ENCODE results near the gene RAB29.
"Not testable (repeated sequence)": the region's sequence is repeated elsewhere in the genome, so short reads cannot be mapped to it uniquely, and the experiment has no call there.

Gene RAB29, protein sequence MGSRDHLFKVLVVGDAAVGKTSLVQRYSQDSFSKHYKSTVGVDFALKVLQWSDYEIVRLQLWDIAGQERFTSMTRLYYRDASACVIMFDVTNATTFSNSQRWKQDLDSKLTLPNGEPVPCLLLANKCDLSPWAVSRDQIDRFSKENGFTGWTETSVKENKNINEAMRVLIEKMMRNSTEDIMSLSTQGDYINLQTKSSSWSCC

DNA sequence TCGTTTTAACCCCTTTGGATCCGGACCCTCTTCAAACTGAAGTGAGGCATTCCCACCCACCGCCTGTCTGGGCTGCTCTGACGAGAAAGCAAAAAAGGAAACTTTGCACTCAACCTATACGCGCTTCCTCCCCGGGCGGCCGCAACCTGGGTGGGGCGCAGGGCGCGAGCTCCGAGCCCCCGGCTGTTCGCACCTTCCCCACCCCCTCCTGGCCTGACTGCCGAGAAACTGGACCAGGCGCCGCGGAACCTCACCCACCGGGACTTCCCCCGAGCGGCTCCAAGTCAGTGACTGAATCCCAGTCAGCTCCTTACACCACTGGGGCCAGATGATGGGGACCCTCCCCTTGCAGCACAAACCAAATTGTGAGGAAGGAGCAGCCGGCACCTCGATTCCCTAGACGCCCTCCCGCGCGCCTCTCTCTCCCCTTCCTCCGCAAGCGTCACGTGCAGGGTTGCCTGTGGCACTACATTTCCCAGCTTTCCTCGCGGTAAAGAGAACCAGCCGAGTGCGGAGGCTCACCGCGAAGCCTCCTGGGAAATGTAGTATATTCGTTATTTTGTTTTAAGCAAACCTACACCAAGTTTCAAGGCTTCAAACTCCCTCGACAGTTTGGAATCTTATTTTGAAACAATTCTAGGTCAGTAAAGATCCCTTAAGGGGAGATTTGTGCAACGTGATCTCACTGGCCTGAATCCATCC lies at the start of gene RAB29:
Gene RAB29 (minus strand): TSS at position 468 of the 702 bp plus-strand sequence. CDS start 526 bp downstream, outside the sequence.
- DNase-seq, result peak; percentile 30

DNA sequence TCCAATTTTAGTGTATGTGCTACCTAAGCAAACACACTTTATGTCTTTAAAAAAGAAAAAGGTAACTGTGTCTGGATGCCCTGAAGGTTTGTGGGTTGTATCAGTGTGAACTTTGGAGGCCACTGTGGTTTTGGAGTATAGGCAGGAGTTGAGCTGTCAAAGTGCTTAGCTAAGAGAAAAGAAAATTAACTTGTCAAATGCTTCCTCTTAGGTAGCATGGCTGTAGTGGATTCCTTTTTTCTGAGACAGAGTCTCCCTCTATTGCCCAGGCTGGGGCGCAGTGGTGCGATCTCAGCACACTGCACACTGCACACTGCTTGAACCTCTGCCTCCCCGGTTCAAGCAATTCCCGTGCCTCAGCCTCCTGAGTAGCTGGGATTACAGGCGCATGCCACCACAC lies 48.9 kb upstream of the RAB29 start:
- no peak for DNase-seq

DNA sequence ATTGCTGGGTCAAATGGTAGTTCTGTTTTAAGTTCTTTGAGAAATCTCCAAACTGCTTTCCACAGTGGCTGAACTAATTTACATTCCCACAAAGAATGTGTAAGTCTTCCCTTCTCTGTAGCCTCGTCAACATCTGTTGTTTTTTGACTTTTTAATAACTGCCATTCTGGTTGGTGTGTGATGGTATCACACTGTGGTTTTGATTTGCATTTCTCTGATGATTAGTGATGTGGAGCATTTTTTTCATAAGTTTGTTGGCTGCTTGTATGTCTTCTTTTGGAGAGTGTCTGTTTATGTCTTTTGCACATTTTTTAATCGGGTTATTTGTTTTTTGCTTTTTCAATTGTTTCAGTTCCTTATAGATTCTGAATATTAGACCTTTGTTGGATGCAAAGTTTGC lies 48.0 kb upstream of the RAB29 start:
- not testable (repeated sequence) for DNase-seq

DNA sequence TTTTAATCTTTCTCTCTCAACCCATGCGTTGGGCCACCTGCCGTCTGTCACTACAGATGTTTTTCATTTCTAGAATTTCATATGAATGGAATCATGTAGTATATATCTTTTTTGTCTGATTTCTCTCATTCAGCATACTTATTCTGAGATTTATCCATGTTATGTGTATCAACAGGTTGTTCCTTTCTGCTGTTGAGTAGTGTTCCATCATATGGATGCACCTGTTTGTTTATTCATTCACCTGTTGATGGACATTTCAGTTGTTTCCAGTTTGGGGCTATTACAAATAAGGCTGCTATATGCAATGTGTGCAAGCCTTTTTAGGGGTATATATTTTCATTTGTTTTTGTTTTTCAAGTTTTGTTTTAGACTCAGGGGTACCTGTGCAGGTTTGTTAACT lies 47.1 kb upstream of the RAB29 start:
- no peak for DNase-seq

DNA sequence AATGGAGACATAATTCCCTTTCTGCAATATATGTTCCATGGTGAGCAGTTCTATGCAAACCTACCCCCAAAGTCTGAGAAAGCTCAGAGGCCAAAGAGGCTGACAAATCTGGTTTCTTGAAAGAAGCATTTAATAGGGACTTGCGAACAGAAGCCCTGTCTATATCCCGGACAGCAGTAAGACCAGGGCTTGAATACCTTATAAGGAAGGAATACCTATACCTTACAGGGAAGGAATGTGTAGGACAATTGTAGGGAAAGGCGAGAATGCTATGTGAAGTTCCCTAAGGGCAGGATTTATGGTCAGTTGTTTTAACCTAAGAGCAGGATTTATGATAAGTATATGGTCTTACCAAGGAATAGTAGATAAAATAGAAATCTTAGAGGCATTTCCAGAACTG lies 42.7 kb upstream of the RAB29 start:
- no peak for DNase-seq

DNA sequence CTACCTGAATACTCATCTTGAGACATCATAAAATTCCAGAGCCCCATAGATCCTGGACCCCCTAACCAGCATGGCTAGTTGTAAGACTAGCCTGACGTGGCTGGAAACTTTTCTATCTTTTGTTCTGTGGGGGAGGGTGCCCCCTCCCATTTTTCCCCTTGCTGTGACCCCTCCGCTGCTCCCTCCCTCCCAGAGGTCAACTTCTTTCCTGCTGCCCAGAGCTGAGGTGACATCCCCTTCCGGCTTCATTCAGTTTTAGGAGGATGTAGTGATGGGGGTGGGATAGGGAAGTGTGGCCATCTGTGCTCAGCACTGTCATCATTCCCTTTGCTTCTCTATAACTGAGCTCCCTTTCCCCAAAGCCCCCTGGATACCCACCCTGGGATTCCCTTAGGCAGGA lies 42.1 kb upstream of the RAB29 start:
- DNase-seq, result no peak

DNA sequence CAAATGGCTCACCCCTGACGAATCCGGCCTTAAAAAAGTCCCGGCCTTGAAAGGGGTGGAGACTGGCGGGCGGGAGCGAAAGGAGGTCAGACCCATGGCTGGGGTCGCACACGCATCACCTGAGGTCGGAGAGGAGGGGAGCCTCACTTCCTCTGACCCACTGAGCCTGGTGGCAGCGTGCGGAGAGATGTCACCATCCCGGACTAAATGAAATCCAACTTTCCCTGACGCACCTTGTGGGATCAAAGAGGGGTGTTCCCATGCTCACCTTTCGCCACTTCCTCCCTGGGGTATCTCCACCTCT lies 38.4 kb upstream of the RAB29 start:
- DNase-seq, result no peak

DNA sequence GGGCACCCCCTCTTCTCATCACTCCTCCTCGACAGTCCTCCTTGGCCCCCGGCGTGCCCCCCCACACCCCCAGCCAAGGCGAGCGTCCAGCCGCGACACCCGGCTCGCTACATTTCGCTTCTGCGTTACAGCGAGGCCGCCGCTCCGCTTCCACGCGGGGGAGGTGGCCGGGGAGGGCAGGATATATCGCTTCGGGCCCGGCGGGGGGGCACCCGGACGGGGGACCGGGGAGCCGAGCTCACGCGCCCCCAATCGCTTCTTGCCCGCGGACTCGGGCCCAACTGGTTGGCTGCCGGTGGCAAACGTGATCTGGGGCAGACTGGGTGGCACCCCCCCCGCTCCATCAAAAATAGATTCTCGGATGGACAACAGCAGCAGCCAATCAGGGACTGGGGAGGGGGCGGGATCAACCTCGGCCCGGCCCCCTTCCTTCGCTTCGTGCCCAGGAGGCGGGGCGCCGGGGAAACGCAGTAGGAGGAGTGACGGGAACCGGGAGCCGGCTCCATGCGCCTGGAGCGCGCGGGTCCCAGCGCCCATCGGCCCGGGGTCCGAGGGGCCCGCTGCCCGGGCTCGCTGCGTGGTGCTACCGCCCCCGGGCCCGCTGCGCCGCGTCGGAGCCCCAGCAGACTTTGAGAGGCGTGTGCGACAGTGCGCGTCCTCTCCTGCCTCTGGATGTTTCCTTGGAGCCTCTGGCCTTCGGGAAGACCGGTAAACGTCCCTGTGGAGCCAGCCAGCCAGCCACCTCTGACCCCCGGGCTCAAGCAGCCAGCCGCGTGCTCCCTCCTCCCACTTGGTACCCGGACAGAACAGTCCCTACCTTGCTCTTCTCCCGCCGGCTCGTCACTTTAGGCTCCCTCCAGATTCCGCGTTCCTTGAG lies 37.8 kb upstream of the RAB29 start, which contains the start of gene SLC41A1:
Gene SLC41A1 (minus strand): TSS at position 321 of the 877 bp plus-strand sequence. CDS start 2,757 bp downstream, outside the sequence.
- peak; percentile 57 for DNase-seq

DNA sequence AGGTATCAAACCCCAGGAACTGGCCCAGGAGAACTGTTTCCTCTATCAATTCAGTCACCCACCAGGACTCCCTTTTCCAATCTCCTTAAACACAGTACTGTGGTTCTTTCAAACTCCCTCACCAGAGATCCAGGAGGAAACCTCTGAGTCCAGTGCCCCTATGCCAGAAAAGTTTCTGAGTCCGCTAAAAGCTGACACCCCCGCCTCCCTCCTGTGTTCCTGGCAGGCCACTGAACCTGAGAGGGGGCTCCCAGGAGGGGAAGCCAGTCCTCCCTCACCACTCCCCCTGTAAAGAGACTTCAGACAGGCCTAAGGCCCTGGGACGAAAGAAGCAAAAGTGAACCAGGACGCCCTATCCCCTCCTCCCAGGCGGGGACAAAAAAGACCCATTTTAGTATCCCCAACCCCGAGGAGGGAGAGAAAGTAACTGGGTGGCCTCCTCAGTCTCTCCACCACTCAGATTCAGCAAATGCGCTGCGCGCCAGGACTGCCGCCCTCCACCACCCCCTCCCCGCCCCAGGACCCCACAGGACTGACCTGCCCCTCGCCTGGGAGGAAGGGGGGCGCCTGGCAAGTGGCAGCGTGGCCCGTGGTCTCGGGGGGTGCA lies 37.1 kb upstream of the RAB29 start:
- DNase-seq, result no peak

DNA sequence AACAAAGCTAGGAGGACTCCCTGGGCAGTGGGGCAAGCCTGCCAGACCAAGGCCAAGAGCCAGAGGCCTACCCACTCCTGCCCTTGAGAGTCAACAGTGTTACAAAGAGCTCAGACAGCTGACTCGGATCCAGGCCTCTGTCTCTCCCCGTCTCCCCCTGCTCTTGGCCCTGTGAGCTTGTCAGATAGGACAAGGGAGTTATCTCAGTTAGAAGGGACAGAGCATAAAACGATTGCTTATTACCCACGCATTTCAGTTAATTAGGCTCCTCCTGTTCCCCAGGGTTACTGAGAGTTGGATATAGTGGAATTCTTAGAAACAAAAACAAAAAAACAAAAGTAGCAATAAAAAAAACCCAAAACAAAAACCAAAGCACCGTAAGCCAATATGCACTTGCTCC lies 36.4 kb upstream of the RAB29 start:
- DNase-seq, result peak; percentile 0

DNA sequence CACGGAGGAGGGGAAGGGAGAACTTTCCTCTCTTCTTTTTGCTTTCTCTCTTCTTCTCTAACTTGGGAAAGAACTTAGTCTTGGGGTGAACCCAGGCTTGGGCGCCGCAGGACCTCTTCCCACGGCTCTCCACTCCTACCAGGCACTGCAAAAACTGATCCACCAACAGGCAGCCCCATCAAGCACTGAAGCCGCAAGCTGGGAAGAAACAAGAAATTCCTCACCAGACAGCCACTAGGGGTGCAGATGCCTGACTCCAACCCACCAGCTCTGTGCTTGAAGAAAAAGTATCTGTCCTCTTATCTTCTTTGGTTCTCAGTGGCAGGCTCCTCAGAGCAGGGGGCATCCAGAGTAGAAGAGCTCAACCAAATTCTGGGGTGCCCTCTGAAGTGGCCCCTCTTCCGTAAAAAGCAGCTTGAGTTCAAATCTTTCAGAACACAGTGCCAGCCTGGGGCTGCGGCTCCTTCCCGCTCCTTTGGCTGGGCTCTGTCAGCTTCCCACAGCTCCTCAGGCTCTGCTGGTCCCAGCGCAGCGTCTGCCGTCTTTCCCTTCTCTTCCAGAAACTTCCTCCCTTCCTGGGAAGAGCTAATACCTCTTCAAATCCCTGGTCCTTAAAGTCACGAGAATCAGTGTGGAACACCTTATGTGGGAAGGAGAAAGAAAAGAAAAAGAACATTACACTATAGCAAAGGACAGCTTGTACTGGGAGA lies 35.3 kb upstream of the RAB29 start:
- no peak for DNase-seq

DNA sequence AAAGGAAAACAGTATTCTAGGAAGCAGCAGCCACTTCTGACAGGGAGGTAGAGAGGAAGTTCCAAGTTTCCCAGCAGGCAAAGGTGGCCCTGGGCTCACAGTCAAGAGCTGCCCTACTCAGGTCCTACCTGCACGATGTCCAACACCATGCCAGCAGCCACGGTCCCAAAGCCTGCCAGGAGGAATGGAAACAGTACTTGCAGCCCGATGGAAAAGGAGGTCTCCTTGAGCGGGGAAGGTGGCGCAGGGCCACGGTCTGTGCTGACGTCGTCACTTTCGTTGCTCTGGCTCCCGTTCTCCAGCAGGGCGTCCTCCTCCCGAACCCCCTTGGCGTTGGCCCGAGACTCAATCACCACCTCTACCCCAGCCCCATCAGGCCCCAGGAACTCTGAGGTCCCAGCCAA lies 34.7 kb upstream of the RAB29 start:
- DNase-seq, result no peak

DNA sequence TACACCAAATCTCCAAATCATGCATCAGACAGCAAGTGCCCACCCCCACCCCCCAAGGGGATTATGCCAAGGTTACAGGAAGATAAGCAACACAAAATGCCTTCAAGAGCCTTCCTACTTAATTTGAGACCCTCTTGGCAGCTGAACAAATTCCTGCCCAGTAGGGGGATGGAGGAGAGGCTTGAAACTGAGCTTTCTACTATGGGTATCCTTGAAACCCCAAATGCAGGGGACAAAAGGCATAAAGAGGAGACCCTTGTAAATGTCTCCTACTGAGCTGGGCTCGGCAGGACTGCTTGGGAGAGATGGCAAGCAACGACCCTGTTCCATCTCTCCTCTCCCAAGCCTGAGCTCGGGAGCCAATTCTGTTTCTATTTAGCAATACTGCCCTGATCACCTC lies 34.2 kb upstream of the RAB29 start:
- no peak for DNase-seq

DNA sequence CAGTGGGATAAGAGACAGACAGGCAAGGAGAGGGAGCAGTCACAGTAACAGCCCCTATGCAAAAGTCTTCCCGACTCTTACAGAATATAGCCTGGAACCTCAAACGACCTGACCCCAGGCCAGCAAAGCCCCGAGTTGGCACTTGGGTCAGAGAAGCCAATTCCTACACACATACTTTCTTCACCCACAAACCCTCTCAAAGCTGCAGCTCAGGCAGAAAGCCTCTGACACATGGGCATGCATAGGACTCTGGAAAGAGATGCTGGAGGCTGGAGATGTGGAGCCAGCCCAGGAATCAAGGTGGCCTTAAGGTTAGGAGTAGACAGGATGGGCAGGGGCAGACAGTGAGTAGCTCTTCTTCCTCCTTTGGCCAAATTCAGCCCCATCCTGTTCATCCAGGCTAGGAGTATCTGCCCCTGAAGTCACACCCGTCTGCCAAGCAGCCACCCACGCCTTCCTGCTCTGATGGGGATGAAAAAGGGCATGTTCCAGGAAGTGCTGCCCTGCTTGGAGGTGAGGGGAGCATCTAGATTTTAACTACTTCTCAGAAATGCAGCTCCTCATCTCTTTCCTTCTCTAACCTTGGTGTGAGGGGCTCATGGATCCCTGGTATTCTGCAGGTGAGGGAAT lies 29.9 kb upstream of the RAB29 start:
- no peak for DNase-seq

DNA sequence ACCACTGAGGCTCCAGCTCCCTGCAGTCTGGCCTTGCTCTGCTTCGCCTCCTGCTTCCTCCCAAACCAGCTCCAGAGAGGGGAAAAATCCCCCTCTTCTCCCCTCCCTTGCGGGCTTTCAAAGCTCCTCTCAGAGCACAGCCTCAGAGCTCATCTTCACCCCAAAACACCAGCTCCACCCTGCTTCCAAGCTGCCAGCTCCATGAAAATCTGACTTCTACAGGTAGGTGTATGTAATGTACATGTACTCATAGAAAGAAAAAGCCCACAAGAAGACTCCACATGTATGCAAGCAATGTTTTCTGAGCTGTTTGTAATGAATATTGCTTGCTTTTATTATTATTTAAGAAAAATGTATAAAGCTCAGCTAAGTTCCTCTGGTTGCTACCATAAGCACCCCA lies 29.3 kb upstream of the RAB29 start:
- DNase-seq, result no peak

DNA sequence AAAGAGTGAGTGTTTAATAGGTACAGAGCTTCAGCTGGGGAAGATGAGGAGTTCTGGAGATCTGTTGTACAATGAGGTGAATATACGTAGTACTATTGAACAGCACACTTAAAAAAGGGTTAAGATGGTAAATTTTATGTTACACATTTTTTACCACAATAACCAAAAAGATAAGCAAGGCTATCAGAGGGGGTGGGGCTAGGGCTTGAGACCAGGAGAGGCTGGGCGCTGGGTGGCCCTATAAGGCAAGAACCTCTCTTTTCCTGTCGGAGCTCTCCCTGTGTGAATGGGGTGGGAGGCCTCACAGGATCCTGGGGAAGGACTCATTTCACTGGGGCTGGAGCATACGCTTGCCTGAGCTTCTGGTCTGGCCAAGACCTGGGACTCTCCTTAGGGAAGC lies 28.7 kb upstream of the RAB29 start:
- DNase-seq, result no peak

DNA sequence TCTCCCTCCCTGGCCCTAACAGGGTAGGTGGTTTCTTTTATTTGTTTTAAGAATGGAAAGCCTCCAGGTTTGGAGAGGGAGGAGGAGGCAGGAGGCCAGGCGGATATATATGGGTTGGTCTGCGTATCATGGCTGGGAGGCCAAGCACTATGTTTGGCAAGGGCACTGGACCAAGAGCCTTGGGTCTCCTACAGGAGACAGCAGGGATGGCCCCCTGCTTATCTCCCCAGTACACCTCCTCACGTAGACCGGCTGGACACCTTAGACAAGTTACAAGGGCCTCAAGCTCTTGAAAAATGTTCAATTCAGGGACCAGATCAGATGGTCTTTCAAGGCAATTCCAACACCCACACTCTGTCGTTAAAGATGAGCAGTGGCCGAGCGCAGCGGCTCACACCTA lies 26.8 kb upstream of the RAB29 start:
- DNase-seq, result peak; percentile 13

DNA sequence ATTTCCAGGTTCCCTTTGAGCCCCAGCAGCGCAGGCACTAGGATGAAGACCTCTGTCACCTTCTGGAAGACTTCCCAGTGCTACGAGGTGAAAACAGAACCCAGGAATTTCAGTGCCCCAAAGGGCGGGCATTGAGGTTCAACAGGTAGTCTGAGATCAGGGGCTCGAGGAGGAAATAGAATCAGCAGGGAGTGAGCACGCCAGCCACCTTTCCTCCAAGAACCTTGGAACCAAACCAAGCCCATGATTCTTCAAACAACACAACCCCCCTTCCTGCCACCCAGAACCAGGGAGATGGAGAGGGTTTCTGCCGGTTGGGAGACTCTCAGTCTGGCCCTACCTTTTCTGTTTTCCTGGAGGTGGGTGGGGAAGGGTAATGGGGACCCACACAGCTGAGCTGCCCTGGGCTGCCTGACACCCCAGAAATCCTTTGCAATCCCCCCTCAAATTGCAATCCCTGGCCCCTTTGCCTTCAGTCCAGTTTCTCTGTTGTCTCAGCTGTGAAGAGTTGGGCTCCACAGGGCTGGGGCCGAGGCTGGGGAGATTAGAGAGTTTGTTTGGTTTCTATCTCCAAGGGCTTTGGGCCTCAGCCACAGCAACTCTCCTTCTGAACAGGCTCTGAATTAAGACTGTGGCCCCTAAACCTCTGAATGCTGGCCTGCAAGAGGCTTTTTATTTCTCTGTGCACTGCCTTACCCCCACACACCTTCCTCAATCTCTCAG lies 25.9 kb upstream of the RAB29 start:
- peak; percentile 53 for DNase-seq

DNA sequence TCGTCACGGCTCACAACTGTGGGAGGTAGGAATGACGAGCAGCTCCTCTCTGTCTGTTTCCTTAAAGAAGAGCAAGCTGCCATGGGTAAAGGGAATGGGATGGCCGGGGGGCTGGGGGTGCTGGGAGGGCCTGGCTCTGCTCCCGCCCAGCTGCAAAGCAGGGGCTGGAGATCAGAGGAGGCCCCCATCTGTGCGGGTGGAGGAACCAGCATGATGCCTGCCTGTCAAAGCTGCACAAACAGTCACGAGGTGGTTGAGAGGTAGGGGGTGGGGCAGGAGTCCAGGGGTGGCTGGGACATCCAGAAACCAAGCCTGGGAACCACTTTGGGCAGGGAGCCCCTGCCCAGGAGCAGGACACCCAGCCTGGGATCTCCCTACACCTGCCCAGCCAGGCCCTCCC lies 25.1 kb upstream of the RAB29 start:
- no peak for DNase-seq

DNA sequence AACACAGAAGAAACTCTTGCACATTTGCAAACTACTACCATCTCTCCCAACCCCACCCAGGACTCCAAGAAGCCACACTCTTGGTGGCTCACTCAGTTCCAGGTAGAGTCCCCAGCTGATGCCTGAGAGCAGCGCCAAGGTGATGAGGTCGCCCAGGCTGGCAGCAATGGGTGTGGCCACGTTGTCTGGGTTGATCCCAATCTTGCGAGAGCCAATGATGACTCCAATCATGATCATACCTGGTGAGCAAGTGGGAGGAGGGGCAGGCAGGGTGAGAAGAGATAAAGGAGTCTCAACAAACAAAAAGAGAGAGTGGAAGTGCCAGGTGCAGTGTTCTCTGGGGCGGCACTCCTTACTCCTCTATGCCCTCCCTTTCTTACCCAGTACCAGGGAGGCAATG lies 23.3 kb upstream of the RAB29 start:
- no peak for DNase-seq

DNA sequence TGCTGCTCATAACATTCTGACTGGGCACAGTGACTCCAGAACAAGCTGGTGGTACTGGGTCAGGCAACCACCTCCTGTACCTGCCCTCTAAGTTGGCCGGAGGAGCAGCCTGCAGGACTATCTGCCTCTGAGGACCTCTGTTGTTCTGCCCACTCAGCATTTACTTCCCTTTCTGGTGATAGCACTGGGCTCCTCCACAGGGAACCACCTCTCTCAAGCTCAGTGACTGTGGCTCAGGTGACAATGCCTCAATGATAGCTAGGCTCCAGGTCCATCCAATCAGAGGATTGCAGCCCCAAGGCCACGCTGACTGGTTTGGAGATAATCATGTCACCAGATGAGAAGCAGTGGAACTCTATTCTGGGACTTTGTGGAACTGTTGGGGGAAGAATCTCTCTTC lies 21.9 kb upstream of the RAB29 start:
- DNase-seq, result no peak
